B cell (primary cell): ENCODE measurements around the gene WASL. TPM values are rescaled to one million over a fixed set of nuclear protein-coding genes. Genes with fewer than 3 reads are reported as not detected.

ENCODE experiments used
- ATAC-seq: fragments of 200-7000 bp; cut with Tn5 transposase; one replicate; pipeline ENCODE4 v1.10.0; 2021; ENCODE audit warnings: low read depth, mild to moderate bottlenecking, moderate number of reproducible peaks, moderate library complexity
- CTCF ChIA-PET: fragments of 350-600 bp; sonication (Branson Sonifier 250); formaldehyde crosslinking; loops from one replicate; lab custom pipeline; 2021; ENCODE audit warnings: antibody characterized with exemption, inconsistent platforms; lab: Charles Lee
- POLR2A ChIA-PET: fragments of 350-600 bp; sonication (Branson Sonifier 250); formaldehyde crosslinking; loops from one replicate; lab custom pipeline; 2021; ENCODE audit warnings: antibody characterized with exemption; lab: Charles Lee
- DNase-seq: peaks from one replicate; pipeline ENCODE4 v3.0.0; 2013
- H2AFZ ChIP-seq: 2 replicates; pipeline ENCODE4 v1.6.1; 2012; ENCODE audit warnings: mild to moderate bottlenecking, low read depth, low read length; ENCODE audit not compliant: insufficient read depth, poor library complexity, severe bottlenecking
- H3K27ac ChIP-seq, 2 donors: 1 replicate in 1 of 2; 2 replicates in 1 of 2; pipeline ENCODE4 v1.5.1; 2012 to 2013; ENCODE audit warnings: low read length in 2 of 2, mild to moderate bottlenecking in 2 of 2, moderate library complexity in 1 of 2
- H3K27me3 ChIP-seq, 4 experiments: fragments of 200-600 bp in 1 of 4; sonication (generic) in 1 of 4; replicated peaks in 1 of 4; 1 replicate in 2 of 4; 2 replicates in 2 of 4; pipeline versions ENCODE4 v1.6.1 to v1.7.0; 2013 to 2016; ENCODE audit warnings: low read length in 3 of 4, mild to moderate bottlenecking in 2 of 4, mixed read lengths in 1 of 4, moderate library complexity in 1 of 4; ENCODE audit not compliant: insufficient read depth in 4 of 4, control insufficient read depth in 3 of 4; ENCODE audit errors: control extremely low read depth in 1 of 4
- H3K36me3 ChIP-seq, 2 experiments: replicated peaks in 1 of 2; 1 replicate in 1 of 2; 2 replicates in 1 of 2; pipeline versions ENCODE4 v1.6.1 to v1.7.1; 2013; ENCODE audit warnings: low read length in 1 of 2; ENCODE audit not compliant: insufficient read depth in 2 of 2, control insufficient read depth in 1 of 2; ENCODE audit errors: control extremely low read depth in 1 of 2, extremely low read depth in 1 of 2
- H3K4me1 ChIP-seq, 2 donors: fragments of 200-600 bp in 1 of 2; sonication (generic) in 1 of 2; 1 replicate in 1 of 2; 2 replicates in 1 of 2; pipeline versions ENCODE4 v1.5.1 to v1.6.1; 2013 to 2017; ENCODE audit warnings: low read length in 2 of 2; ENCODE audit not compliant: control insufficient read depth in 2 of 2, insufficient read depth in 2 of 2
- H3K4me2 ChIP-seq: replicated peaks from 2 replicates; pipeline ENCODE3; 2012; ENCODE audit warnings: mild to moderate bottlenecking, low read depth, low read length; ENCODE audit not compliant: poor library complexity, severe bottlenecking
- H3K4me3 ChIP-seq, 5 experiments: fragments of 200-600 bp in 1 of 5; sonication (generic) in 1 of 5; 1 replicate in 3 of 5; 2 replicates in 2 of 5; pipeline versions ENCODE4 v1.5.1 to v1.7.0; 2011 to 2016; ENCODE audit warnings: low read length in 4 of 5, mild to moderate bottlenecking in 4 of 5, low read depth in 2 of 5, control low read depth in 1 of 5, moderate library complexity in 1 of 5; ENCODE audit not compliant: insufficient read depth in 1 of 5; ENCODE audit errors: control extremely low read depth in 1 of 5, extremely low read depth in 1 of 5
- H3K79me2 ChIP-seq: fragments of 200-600 bp; sonication (generic); one replicate; pipeline ENCODE4 v1.6.0; 2016; ENCODE audit warnings: low read length; ENCODE audit not compliant: control insufficient read depth, insufficient read depth
- H3K9ac ChIP-seq: fragments of 200-600 bp; sonication (generic); 2 replicates; pipeline ENCODE4 v1.6.1; 2017; ENCODE audit warnings: mild to moderate bottlenecking, low read length, moderate library complexity
- H3K9me3 ChIP-seq, 3 donors: one replicate each; pipeline versions ENCODE4 v1.6.1 to v1.7.1; 2013; ENCODE audit warnings: low read length in 2 of 3; ENCODE audit not compliant: control insufficient read depth in 2 of 3, insufficient read depth in 1 of 3; ENCODE audit errors: control extremely low read depth in 1 of 3
- H4K20me1 ChIP-seq: 2 replicates; pipeline ENCODE4 v1.6.0; 2012; ENCODE audit warnings: mild to moderate bottlenecking, low read length; ENCODE audit not compliant: insufficient read depth, control insufficient read depth, poor library complexity, severe bottlenecking
- H3K27ac Mint-ChIP-seq: one replicate; pipeline ENCODE4 v1.8.0; 2021; ENCODE audit warnings: mixed read lengths
- H3K27me3 Mint-ChIP-seq: one replicate; pipeline ENCODE4 v1.8.0; 2021; ENCODE audit warnings: mixed read lengths
- H3K4me1 Mint-ChIP-seq: one replicate; pipeline ENCODE4 v1.8.0; 2021; ENCODE audit warnings: mixed read lengths
- H3K4me3 Mint-ChIP-seq: one replicate; pipeline ENCODE4 v1.8.0; 2021; ENCODE audit warnings: mixed read lengths
- H3K9me3 Mint-ChIP-seq: one replicate; pipeline ENCODE4 v1.8.0; 2022; ENCODE audit warnings: mixed read lengths; ENCODE audit not compliant: insufficient read depth
- EZH2 ChIP-seq: IDR thresholded peaks from 2 replicates; pipeline ENCODE4 v1.6.1; 2012; ENCODE audit warnings: borderline replicate concordance, low read depth, mild to moderate bottlenecking, moderate library complexity, low read length; ENCODE audit not compliant: insufficient read depth, poor library complexity, severe bottlenecking
- WGBS: methylation state at CpG from one replicate; pipeline ENCODE4 v1.1.5; 2013; ENCODE audit warnings: missing lambda C conversion rate; ENCODE audit not compliant: insufficient coverage; 5-methylcytosine and 5-hydroxymethylcytosine counted together
- intact Hi-C: fragments of 100-400 bp; cut with micrococcal nuclease; formaldehyde crosslinking; loops from one replicate; pipeline ENCODE4 v1.10.0; 2022
- polyA plus RNA-seq: library from polyadenylated mRNA; depleted of rRNA; stranded (reverse); fragments of >200 nt; gene quantifications from 2 replicates; pipeline ENCODE4 v1.2.3, GENCODE V29; 2012
- total RNA-seq, 2 donors: library from RNA; stranded (reverse); fragments of 120-200 nt in 1 of 2; gene quantifications; 1 replicate in 1 of 2; 2 replicates in 1 of 2; pipeline versions ENCODE4 v1.2.3 to v1.2.4, GENCODE V29; 2013 to 2022
- TF ChIP-seq, protein P1 (sequence below): fragments of 200-600 bp; IDR thresholded peaks from one replicate; pipeline ENCODE4 v1.8.0; 2022; ENCODE audit warnings: antibody characterized with exemption, mild to moderate bottlenecking

Gene WASL
- total and polyA plus RNA-seq, 2 donors (not counting 1 experiment from before 2014, with no cell fraction given): 1.8 to 10.4 TPM

DNA sequence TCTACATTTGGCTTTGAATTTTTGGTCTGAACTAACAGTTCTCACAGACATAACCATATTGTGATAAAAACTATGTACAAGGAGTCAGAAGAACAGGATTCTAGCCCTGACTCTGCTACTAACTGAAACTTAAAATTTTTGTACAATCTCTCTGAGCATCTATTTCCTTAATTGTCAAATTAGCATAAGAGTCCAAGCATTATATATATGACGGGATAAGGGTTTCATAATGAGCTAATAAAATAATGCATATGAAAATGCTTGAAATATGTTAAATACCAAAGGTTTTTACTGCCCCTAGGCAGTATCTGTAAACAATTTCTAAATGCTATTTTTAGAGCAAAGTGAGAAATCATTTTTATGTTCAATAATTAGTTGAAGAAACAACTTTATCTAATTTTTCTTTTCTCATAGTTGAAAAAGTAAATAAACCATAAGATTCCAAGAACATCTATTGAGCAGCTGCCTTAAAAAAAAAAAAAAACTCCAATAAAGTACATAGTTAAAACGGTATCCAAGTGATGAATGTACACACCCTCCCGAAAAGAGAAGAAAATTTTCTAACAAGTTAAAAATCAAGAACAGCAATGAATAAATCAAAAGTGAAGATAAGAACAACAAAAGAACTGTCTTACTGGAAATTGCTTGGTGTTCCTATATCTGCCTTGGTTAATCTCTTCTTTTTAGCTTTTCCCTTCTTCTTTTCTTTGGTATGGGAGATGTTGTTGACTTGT lies 52.7 kb downstream of the WASL start:
- Mint-ChIP-seq H3K4me1 (no peaks in the 10 kb centered on the region), H3K27me3 (no peaks in the 10 kb centered on the region), H3K4me3 (no peak overlapping the region), H3K9me3 (no peaks in the 10 kb centered on the region), H3K27ac (no peak overlapping the region)
- no CpG with 5 or more reads among the region's 3 CpGs for WGBS
- no peak overlapping the region for H3K4me2 ChIP-seq
- ChIA-PET POLR2A (no interaction called here), CTCF (no interaction called here)
- intact Hi-C loops: no loop called here
- H2AFZ ChIP-seq: no peak overlapping the region
- no peak overlapping the region for H3K9ac ChIP-seq
- TF ChIP-seq, protein P1, sequence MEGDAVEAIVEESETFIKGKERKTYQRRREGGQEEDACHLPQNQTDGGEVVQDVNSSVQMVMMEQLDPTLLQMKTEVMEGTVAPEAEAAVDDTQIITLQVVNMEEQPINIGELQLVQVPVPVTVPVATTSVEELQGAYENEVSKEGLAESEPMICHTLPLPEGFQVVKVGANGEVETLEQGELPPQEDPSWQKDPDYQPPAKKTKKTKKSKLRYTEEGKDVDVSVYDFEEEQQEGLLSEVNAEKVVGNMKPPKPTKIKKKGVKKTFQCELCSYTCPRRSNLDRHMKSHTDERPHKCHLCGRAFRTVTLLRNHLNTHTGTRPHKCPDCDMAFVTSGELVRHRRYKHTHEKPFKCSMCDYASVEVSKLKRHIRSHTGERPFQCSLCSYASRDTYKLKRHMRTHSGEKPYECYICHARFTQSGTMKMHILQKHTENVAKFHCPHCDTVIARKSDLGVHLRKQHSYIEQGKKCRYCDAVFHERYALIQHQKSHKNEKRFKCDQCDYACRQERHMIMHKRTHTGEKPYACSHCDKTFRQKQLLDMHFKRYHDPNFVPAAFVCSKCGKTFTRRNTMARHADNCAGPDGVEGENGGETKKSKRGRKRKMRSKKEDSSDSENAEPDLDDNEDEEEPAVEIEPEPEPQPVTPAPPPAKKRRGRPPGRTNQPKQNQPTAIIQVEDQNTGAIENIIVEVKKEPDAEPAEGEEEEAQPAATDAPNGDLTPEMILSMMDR: no peak
- no peak for TF ChIP-seq EZH2
- peaks cover 4 to 25% of the 10 kb centered on the region in 2 experiments for H3K36me3 ChIP-seq
- H3K79me2 ChIP-seq: no peaks in the 10 kb centered on the region
- DNase-seq (no peak), ATAC-seq (no peak)
- no peaks in the 10 kb centered on the region for H3K4me1 ChIP-seq
- H4K20me1 ChIP-seq: no peaks in the 10 kb centered on the region
- H3K4me3 ChIP-seq: no peak overlapping the region
- no peaks in the 10 kb centered on the region for H3K9me3 ChIP-seq
- H3K27me3 ChIP-seq: no peaks in the 10 kb centered on the region
- H3K27ac ChIP-seq: no peak overlapping the region

DNA sequence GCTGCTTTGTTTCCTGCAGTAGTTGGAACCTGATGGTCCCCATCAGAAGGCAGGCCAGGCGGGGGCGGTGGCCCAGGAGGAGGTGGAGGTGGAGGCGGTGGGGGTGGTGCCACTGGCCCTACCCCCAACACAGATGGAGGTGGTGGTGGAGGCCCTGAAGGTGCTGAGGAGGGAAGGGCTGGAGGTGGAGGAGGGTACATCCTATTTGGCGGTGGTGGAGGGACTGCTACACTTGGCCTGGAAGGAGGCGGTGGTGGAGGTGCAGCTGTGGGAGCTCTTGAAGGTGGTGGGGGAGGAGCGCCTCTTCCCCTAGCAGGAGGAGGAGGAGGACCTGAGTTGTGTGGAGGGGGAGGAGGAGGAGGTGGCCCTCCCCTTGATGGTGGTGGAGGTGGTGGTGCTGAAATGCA lies 56.3 kb downstream of the WASL start:
- Mint-ChIP-seq H3K4me1 (no peaks in the 10 kb centered on the region), H3K27ac (no peak overlapping the region), H3K27me3 (no peaks in the 10 kb centered on the region), H3K9me3 (no peaks in the 10 kb centered on the region), H3K4me3 (no peak overlapping the region)
- intact Hi-C loops: no loop called here
- Histone ChIP-seq H3K9me3 (no peaks in the 10 kb centered on the region), H3K79me2 (no peaks in the 10 kb centered on the region), H3K36me3 (peaks cover 4 to 45% of the 10 kb centered on the region in 2 experiments), H3K27ac (no peak overlapping the region), H3K9ac (no peak overlapping the region), H4K20me1 (no peaks in the 10 kb centered on the region), H3K4me2 (no peak overlapping the region), H2AFZ (no peak overlapping the region), H3K4me1 (no peaks in the 10 kb centered on the region), H3K4me3 (no peak overlapping the region), H3K27me3 (no peaks in the 10 kb centered on the region)
- CTCF ChIA-PET: interaction anchor here (1.7 to 3.0 kb wide), 2 partner anchors 9 to 198 kb away, joined by 4 to 13 read pairs; no protein-coding TSS in a partner anchor
- TF ChIP-seq EZH2: no peak
- TF ChIP-seq, protein P1: no peak
- no peak for ATAC-seq
- DNase-seq: no peak
- POLR2A ChIA-PET: no interaction called here
- 100% methylated on average over 6 of the region's 6 CpGs for WGBS
